NCI-H2196 treated with DMSO at 0.1 percent for 48 hours (cell line): Measurements from ENCODE around the gene MTMR4.
"Not testable (repeated sequence)": the region's sequence is repeated elsewhere in the genome, so short reads cannot be mapped to it uniquely, and the experiment has no call there.

Source experiments
- DNase-seq: peaks from one replicate; lab custom pipeline; 2025; ENCODE audit not compliant: unreplicated experiment; lab: John Stamatoyannopoulos, UW

Gene MTMR4

GRCh38 chr17:58493506-58493905, 20.9 kb downstream of the MTMR4 start:
- no peak for DNase-seq

DNA sequence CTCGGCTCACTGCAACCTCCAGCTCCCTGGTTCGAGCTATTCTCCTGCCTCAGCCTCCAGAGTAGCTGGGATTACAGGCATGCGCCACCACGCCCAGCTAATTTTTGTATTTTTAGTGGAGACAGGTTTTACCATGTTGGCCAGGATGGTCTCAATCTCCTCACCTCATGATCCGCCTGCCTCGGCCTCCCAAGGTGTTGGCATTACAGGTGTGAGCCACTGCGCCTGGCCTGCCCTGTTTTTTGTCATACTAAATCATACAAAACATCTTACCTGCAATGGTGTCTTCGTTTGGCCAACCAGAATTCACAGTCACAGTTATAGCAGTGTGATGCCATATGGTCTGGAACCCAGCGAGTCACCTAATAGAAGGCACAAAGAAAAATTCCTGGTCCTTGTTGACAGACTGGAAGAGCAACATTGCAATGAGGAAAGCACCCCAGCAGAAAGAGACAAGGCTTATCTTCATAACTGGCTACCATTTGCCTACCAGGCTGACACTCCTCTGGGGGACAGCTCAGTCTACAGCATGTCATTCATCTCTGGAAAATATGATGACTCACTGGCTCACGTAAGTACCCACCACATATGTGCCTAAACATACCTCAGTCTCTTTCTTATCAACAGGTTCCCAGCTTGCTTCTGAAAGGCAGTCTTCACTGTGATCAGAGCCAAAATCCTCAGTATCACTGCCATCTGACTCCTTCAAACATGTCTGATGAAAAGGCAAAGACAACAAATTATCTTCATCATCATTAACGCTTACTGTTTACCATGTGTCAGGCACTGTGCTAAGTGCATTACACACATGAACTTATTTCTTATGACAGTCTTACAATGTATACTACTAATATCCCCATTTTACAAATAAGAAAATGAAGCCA, 22.0 kb downstream of the MTMR4 start:
- DNase-seq = no peak

DNA sequence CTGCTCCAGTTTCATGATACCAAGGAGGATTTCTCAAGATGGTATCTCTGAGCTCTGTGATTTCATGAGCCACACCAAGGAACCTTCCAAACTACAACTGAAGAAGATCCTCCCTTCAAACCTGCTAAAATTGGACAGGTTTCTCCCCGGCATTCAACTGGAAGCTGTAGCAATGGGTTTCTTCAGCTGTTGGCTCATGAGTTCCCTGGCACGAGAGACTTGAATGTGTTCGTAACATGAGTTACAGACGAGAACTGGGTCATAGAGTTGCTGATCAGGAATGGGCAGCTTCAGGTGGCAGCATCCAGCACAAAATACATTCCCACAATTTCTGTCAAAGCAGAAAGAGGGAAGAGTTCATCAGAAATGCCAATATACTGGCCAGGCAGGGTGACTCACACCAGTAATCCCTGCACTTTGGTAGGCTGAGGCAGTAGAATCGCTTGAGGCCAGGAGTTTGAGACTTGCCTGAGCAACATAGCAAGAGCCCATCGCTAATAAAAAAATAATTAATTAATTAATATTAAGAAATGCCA, 22.9 kb downstream of the MTMR4 start:
- no peak for DNase-seq

GRCh38 chr17:58488428-58488890, 26.0 kb downstream of the MTMR4 start:
- DNase-seq = no peak

GRCh38 chr17:58487589-58488427, 26.6 kb downstream of the MTMR4 start, which contains the start of gene HSF5:
Gene HSF5 (minus strand): TSS chr17:58488408. CDS start chr17:58488274, 134 bp downstream.
- no peak for DNase-seq

- DNase-seq = no peak
Observed at GRCh38 chr17:58484600-58484999, 29.8 kb downstream of the MTMR4 start.

GRCh38 chr17:58481798-58482197, 32.6 kb downstream of the MTMR4 start:
- not testable (repeated sequence) for DNase-seq

GRCh38 chr17:58480090-58480489, 34.3 kb downstream of the MTMR4 start:
- DNase-seq = no peak

GRCh38 chr17:58476812-58477211, 37.6 kb downstream of the MTMR4 start:
- DNase-seq = no peak

- no peak for DNase-seq
Observed at GRCh38 chr17:58475985-58476384, 38.5 kb downstream of the MTMR4 start.

GRCh38 chr17:58470356-58470755, 44.1 kb downstream of the MTMR4 start:
- DNase-seq = no peak

- DNase-seq = no peak
Observed at GRCh38 chr17:58468944-58469343, 45.5 kb downstream of the MTMR4 start.

DNA sequence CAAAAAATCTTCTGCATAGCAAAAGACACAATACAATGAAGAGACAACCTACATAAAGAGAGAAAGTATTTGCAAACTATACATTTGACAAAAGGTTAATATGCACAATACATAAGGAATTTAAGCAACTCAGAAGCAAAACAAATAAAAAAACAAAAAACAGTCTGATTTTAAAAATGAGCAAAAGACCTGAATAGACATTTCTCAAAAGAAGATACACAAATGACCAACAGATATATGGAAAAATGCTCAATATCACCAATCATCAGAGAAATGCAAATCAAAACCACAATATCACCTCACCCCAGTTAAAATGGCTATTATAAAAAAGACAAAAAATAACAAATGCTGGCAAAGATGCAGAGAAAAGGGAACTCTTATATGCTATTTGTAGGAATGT, 58.9 kb downstream of the MTMR4 start:
- no peak for DNase-seq

DNA sequence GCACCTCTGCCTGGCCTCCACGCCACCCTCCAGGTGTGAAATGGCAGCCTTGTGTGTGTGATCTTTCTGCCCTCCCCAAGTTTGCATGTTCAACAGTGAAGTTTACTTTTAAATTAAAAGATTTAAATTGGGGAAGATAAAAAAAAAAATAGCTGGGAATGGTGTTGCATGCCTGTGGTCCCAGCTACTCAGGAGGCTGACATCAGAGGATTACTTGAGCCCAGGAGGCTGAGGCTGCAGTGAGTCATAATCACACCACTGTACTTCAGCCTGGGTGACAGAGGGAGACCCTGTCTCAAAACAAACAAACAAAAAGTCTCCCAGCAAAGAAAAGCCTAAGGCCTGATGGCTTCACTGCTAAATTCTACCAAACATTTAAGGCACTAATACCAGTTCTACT, 61.7 kb downstream of the MTMR4 start:
- DNase-seq = no peak

DNA sequence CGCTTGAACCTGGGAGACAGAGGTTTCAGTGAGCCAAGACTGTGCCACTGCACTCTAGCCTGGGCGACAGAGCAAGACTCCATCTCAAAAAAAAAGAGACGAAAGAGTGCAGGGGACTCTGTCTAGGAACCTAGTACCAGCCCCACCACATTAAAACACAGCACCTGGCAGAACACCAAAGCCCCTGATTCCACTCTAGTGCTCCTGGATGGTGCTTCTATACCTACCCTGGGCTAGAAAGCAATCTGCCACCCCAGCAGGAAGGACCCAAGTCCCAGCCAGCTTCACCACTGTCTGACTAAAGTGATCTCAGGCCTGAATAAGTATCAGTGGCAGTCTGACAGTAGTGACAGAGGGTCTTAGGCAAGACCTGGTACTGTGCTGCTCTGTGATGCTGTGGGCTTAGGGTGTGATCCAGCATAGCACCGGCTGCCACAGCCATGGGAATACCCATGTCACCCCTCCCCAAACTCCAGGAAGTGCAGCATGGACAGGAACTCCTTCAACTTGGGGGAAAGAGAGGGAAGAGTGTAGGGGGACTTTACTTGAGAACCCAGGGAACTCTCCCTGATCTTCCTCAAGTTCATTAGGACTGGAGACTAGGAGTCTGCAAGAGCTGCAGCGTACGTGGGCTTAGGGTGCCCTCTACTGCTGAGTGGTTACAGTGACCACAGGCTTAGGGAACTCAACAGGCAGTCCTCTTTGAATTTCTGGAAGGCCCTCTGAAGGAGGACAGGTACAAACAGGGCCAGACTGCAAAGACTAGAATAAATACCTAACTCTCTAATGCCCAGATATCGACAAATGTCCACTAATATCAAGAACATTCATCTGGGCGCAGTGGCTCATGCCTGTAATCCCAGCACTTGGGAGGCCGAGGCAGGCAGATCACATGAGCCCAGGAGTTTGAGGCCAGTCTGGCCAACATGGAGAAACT, 67.1 kb downstream of the MTMR4 start:
- peak; percentile 43 for DNase-seq

DNA sequence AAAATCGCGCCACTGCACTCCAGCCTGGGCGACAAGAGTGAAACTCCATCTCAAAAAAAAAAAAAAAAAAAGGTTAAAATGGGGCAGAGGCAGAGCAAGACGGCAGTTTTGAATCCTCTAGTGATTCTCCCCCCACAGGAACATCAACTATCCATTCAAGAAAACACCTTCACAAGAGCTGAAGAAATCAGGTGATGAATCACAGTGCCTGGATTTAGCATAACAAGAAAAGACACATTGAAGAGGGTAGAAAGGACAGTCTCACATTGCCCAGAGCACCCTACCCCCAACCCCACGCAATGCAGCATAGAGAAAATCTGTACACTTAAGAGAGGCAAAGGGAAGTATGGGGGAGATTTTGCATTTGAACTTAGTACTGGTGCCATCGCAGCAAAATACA, 68.4 kb downstream of the MTMR4 start:
- DNase-seq = no peak
